WERI-Rb-1 (cell line): ENCODE measurements around the gene MTURN.
"Not testable (repeated sequence)": the region's sequence is repeated elsewhere in the genome, so short reads cannot be mapped to it uniquely, and the experiment has no call there.

Source experiments
- DNase-seq: peaks from one replicate; pipeline ENCODE4 v3.0.0-alpha.2; 2020
- H3K27ac ChIP-seq: fragments of 250-450 bp; sonication (Bioruptor Pico); 2 replicates; pipeline ENCODE4 v1.5.1; 2020; ENCODE audit warnings: mild to moderate bottlenecking, moderate library complexity
- H3K27me3 ChIP-seq: fragments of 250-450 bp; sonication (Bioruptor Pico); 2 replicates; pipeline ENCODE4 v1.5.1; 2021; ENCODE audit warnings: mild to moderate bottlenecking, low read depth, moderate library complexity; ENCODE audit not compliant: insufficient read depth, severe bottlenecking
- H3K36me3 ChIP-seq: fragments of 250-450 bp; sonication (Bioruptor Pico); 2 replicates; pipeline ENCODE4 v1.5.1; 2020; ENCODE audit warnings: mild to moderate bottlenecking, moderate library complexity
- H3K4me3 ChIP-seq: 2 replicates; pipeline ENCODE4 v1.5.1; 2011; ENCODE audit warnings: low read depth, mild to moderate bottlenecking, control low read depth, low read length
- H3K9me3 ChIP-seq: fragments of 250-450 bp; sonication (Bioruptor Pico); 2 replicates; pipeline ENCODE4 v1.5.1; 2021; ENCODE audit warnings: mild to moderate bottlenecking, moderate library complexity; ENCODE audit not compliant: severe bottlenecking
- CTCF ChIP-seq: IDR thresholded peaks from 2 replicates; pipeline ENCODE4 v1.5.1; 2011; ENCODE audit warnings: low read depth, mild to moderate bottlenecking, control low read depth, inconsistent platforms, low read length

The MTURN gene

GRCh38 chr7:30091987-30092386 is 42.8 kb upstream of the MTURN start:
- no peak for DNase-seq
- no peaks in the 10 kb centered on the region for H3K9me3 ChIP-seq
- no peak for TF ChIP-seq CTCF
- no peaks in the 10 kb centered on the region for H3K36me3 ChIP-seq
- no peaks in the 10 kb centered on the region for H3K27me3 ChIP-seq
- H3K4me3 ChIP-seq: no peak overlapping the region
- no peak overlapping the region for H3K27ac ChIP-seq

- no peak for TF ChIP-seq CTCF
- Histone ChIP-seq H3K36me3 (no peaks in the 10 kb centered on the region), H3K9me3 (peaks cover 4% of the 10 kb centered on the region), H3K27ac (no peak overlapping the region), H3K4me3 (no peak overlapping the region), H3K27me3 (no peaks in the 10 kb centered on the region)
- no peak for DNase-seq
Measured at GRCh38 chr7:30093420-30093952, 41.3 kb upstream of the MTURN start.

GRCh38 chr7:30098599-30098998 is 36.2 kb upstream of the MTURN start:
- not testable (repeated sequence) for H3K27ac ChIP-seq, H3K9me3 ChIP-seq, H3K27me3 ChIP-seq, DNase-seq, H3K4me3 ChIP-seq, H3K36me3 ChIP-seq

GRCh38 chr7:30102281-30102680 is 32.5 kb upstream of the MTURN start:
- no peak for TF ChIP-seq CTCF
- Histone ChIP-seq H3K36me3 (no peaks in the 10 kb centered on the region), H3K4me3 (no peak overlapping the region), H3K27ac (no peak overlapping the region), H3K27me3 (no peaks in the 10 kb centered on the region), H3K9me3 (peaks cover 4% of the 10 kb centered on the region)
- no peak for DNase-seq

GRCh38 chr7:30104157-30104556 is 30.6 kb upstream of the MTURN start:
- Histone ChIP-seq H3K27ac (no peak overlapping the region), H3K27me3 (no peaks in the 10 kb centered on the region), H3K4me3 (no peak overlapping the region), H3K36me3 (no peaks in the 10 kb centered on the region), H3K9me3 (no peaks in the 10 kb centered on the region)
- DNase-seq: no peak
- TF ChIP-seq CTCF: no peak

- H3K9me3 ChIP-seq: peaks cover 2% of the 10 kb centered on the region
- no peak overlapping the region for H3K4me3 ChIP-seq
- H3K27ac ChIP-seq: no peak overlapping the region
- no peaks in the 10 kb centered on the region for H3K36me3 ChIP-seq
- no peak for TF ChIP-seq CTCF
- DNase-seq: no peak
- no peaks in the 10 kb centered on the region for H3K27me3 ChIP-seq
Measured at GRCh38 chr7:30112103-30112713, 22.6 kb upstream of the MTURN start.
